ENCODE results near the gene LRRK1.

LRRK1 gene

GRCh38 chr15:100918690-100919480 is at the start of gene LRRK1:
Gene LRRK1 (plus strand): TSS chr15:100919357. CDS start chr15:100924633, 5,276 bp downstream.
- no peak for DNase-seq (ENCODE audit: low spot score)

- DNase-seq (ENCODE audit: low spot score) = peak; percentile 85
Measured at GRCh38 chr15:100873029-100873677, 46.0 kb upstream of the LRRK1 start.

GRCh38 chr15:100875495-100875894 is 43.7 kb upstream of the LRRK1 start:
- DNase-seq (ENCODE audit: low spot score) = no peak

- DNase-seq (ENCODE audit: low spot score) = no peak
Measured at GRCh38 chr15:100875976-100876375, 43.2 kb upstream of the LRRK1 start.

GRCh38 chr15:100877551-100877950 is 41.6 kb upstream of the LRRK1 start:
- no peak for DNase-seq (ENCODE audit: low spot score)

- DNase-seq (ENCODE audit: low spot score) = no peak
Measured at GRCh38 chr15:100878130-100878529, 41.0 kb upstream of the LRRK1 start.

GRCh38 chr15:100878648-100879047 is 40.5 kb upstream of the LRRK1 start:
- DNase-seq (ENCODE audit: low spot score) = no peak

GRCh38 chr15:100879061-100879463 is 40.1 kb upstream of the LRRK1 start:
- DNase-seq (ENCODE audit: low spot score) = no peak

- no peak for DNase-seq (ENCODE audit: low spot score)
Measured at GRCh38 chr15:100879464-100880138, 39.6 kb upstream of the LRRK1 start, which contains the start of gene ALDH1A3. Gene ALDH1A3 (plus strand): TSS chr15:100879831. CDS start chr15:100879908, 77 bp downstream.

- no peak for DNase-seq (ENCODE audit: low spot score)
Measured at GRCh38 chr15:100880139-100880896, 38.8 kb upstream of the LRRK1 start.

- DNase-seq (ENCODE audit: low spot score) = no peak
Measured at GRCh38 chr15:100880897-100881242, 38.3 kb upstream of the LRRK1 start.

GRCh38 chr15:100881573-100882336 is 37.4 kb upstream of the LRRK1 start:
- no peak for DNase-seq (ENCODE audit: low spot score)

- DNase-seq (ENCODE audit: low spot score) = no peak
Measured at GRCh38 chr15:100885116-100885515, 34.0 kb upstream of the LRRK1 start.

GRCh38 chr15:100885811-100886210 is 33.3 kb upstream of the LRRK1 start:
- no peak for DNase-seq (ENCODE audit: low spot score)

- DNase-seq (ENCODE audit: low spot score) = no peak
Measured at GRCh38 chr15:100887211-100887913, 31.8 kb upstream of the LRRK1 start.

GRCh38 chr15:100889385-100890050 is 29.6 kb upstream of the LRRK1 start:
- DNase-seq (ENCODE audit: low spot score) = no peak

- no peak for DNase-seq (ENCODE audit: low spot score)
Measured at GRCh38 chr15:100890051-100890720, 29.0 kb upstream of the LRRK1 start.

- DNase-seq (ENCODE audit: low spot score) = no peak
Measured at GRCh38 chr15:100890850-100891249, 28.3 kb upstream of the LRRK1 start.

GRCh38 chr15:100891307-100892012 is 27.7 kb upstream of the LRRK1 start:
- no peak for DNase-seq (ENCODE audit: low spot score)
